ENCODE data around the gene TRAF5.

TRAF5 gene

GRCh38 chr1:211326140-211326527 lies 499 bp upstream of the TRAF5 start:
- peak; percentile 35 for DNase-seq (ENCODE audit: low spot score)
- in situ Hi-C loops (cut with MboI; ENCODE audit: low pct_unique_long_range_greater_than_20kb, low sequenced_read_pairs, unreplicated experiment), result loop anchor here (25.0 kb wide), 1 partner anchor 336 kb away; no protein-coding TSS in a partner anchor
- TF ChIP-seq CTCF (IDR thresholded peaks at IDR 0.05; ENCODE audit: extremely low read depth, insufficient read depth, missing control alignments), result no peak

GRCh38 chr1:211327346-211327921 lies 801 bp downstream of the TRAF5 start:
- no peak for TF ChIP-seq CTCF (IDR thresholded peaks at IDR 0.05; ENCODE audit: extremely low read depth, insufficient read depth, missing control alignments)
- in situ Hi-C loops (cut with MboI; ENCODE audit: low pct_unique_long_range_greater_than_20kb, low sequenced_read_pairs, unreplicated experiment), result loop anchor here (25.0 kb wide), 1 partner anchor 335 kb away; no protein-coding TSS in a partner anchor
- DNase-seq (ENCODE audit: low spot score), result peak; percentile 67

- no peak for DNase-seq (ENCODE audit: low spot score)
- no peak for TF ChIP-seq CTCF (IDR thresholded peaks at IDR 0.05; ENCODE audit: extremely low read depth, insufficient read depth, missing control alignments)
- in situ Hi-C loops (cut with MboI; ENCODE audit: low pct_unique_long_range_greater_than_20kb, low sequenced_read_pairs, unreplicated experiment), result loop anchor here (25.0 kb wide), 1 partner anchor 334 kb away; no protein-coding TSS in a partner anchor
These were observed 1.6 kb downstream of the TRAF5 start for GRCh38 chr1:211328084-211328694.

GRCh38 chr1:211328866-211329475 lies 2.3 kb downstream of the TRAF5 start:
- DNase-seq (ENCODE audit: low spot score), result no peak
- in situ Hi-C loops (cut with MboI; ENCODE audit: low pct_unique_long_range_greater_than_20kb, low sequenced_read_pairs, unreplicated experiment), result loop anchor here (25.0 kb wide), 1 partner anchor 333 kb away; no protein-coding TSS in a partner anchor

GRCh38 chr1:211329764-211330201 lies 3.1 kb downstream of the TRAF5 start:
- DNase-seq (ENCODE audit: low spot score), result peak; percentile 39
- in situ Hi-C loops (cut with MboI; ENCODE audit: low pct_unique_long_range_greater_than_20kb, low sequenced_read_pairs, unreplicated experiment), result loop anchor here (25.0 kb wide), 1 partner anchor 333 kb away; no protein-coding TSS in a partner anchor
- TF ChIP-seq CTCF (IDR thresholded peaks at IDR 0.05; ENCODE audit: extremely low read depth, insufficient read depth, missing control alignments), result no peak

More at GRCh38 chr1:211328866-211329475, 2.3 kb downstream of the TRAF5 start:
- TF ChIP-seq CTCF (IDR thresholded peaks at IDR 0.05; ENCODE audit: extremely low read depth, insufficient read depth, missing control alignments), result no peak

- no peak for DNase-seq (ENCODE audit: low spot score)
- in situ Hi-C loops (cut with MboI; ENCODE audit: low pct_unique_long_range_greater_than_20kb, low sequenced_read_pairs, unreplicated experiment), result loop anchor here (25.0 kb wide), 1 partner anchor 332 kb away; no protein-coding TSS in a partner anchor
- TF ChIP-seq CTCF (IDR thresholded peaks at IDR 0.05; ENCODE audit: extremely low read depth, insufficient read depth, missing control alignments), result no peak
These were observed 3.8 kb downstream of the TRAF5 start for GRCh38 chr1:211330282-211330936.

Data from GM13977 (cell line).